Measurements from ENCODE around the gene CDC25B. TPM values are rescaled to one million over a fixed set of nuclear protein-coding genes. Genes with fewer than 3 reads are reported as not detected.

Gene CDC25B
- polyA plus RNA-seq (ENCODE audit: insufficient read length in 12 of 12), result 100 to 1,000 TPM in 1 of 12 donors, 10 to 100 TPM in 10, not detected in 1; 46.2 to 105 (median 85.4) TPM
- long read RNA-seq, donor 1, partial matches to known transcripts, result 0 of 3 reads
- long read RNA-seq, donor 1, other reads (novel, unspliced or antisense), result 0 of 3 reads
- long read RNA-seq, donor 2, transcript CDC25B-201 (16 exons, 3,597 nt), result major isoform, 12 of 19 reads
- long read RNA-seq, donor 2, partial matches to known transcripts, result 5 of 19 reads
- long read RNA-seq, donor 2, other reads (novel, unspliced or antisense), result 0 of 19 reads
- long read RNA-seq, donor 3, partial matches to known transcripts, result 0 of 3 reads
- long read RNA-seq, donor 3, other reads (novel, unspliced or antisense), result 0 of 3 reads
- long read RNA-seq, donor 4, partial matches to known transcripts, result 0 of 5 reads
- long read RNA-seq, donor 4, other reads (novel, unspliced or antisense), result 0 of 5 reads
- long read RNA-seq, donor 5, transcript CDC25B-201 (16 exons, 3,597 nt), result major isoform, 10 of 22 reads
- long read RNA-seq, donor 5, partial matches to known transcripts, result 10 of 22 reads
- long read RNA-seq, donor 5, other reads (novel, unspliced or antisense), result 0 of 22 reads
- long read RNA-seq, donor 6, partial matches to known transcripts, result 0 of 3 reads
- long read RNA-seq, donor 6, other reads (novel, unspliced or antisense), result 0 of 3 reads
- long read RNA-seq, donor 7, partial matches to known transcripts, result 0 of 4 reads
- long read RNA-seq, donor 7, other reads (novel, unspliced or antisense), result 0 of 4 reads
- long read RNA-seq, donor 8, transcript CDC25B-201 (16 exons, 3,597 nt), result major isoform, 13 of 33 reads
- long read RNA-seq, donor 8, partial matches to known transcripts, result 20 of 33 reads
- long read RNA-seq, donor 8, other reads (novel, unspliced or antisense), result 0 of 33 reads
- long read RNA-seq, donor 9, partial matches to known transcripts, result 10 of 11 reads
- long read RNA-seq, donor 9, other reads (novel, unspliced or antisense), result 0 of 11 reads
- long read RNA-seq, donor 10, transcript CDC25B-201 (16 exons, 3,597 nt), result major isoform, 14 of 23 reads
- long read RNA-seq, donor 10, partial matches to known transcripts, result 5 of 23 reads
- long read RNA-seq, donor 10, other reads (novel, unspliced or antisense), result 0 of 23 reads
- long read RNA-seq, donor 11, transcript CDC25B-201 (16 exons, 3,597 nt), result major isoform, 15 of 16 reads
- long read RNA-seq, donor 11, partial matches to known transcripts, result 0 of 16 reads
- long read RNA-seq, donor 11, other reads (novel, unspliced or antisense), result 0 of 16 reads

DNA sequence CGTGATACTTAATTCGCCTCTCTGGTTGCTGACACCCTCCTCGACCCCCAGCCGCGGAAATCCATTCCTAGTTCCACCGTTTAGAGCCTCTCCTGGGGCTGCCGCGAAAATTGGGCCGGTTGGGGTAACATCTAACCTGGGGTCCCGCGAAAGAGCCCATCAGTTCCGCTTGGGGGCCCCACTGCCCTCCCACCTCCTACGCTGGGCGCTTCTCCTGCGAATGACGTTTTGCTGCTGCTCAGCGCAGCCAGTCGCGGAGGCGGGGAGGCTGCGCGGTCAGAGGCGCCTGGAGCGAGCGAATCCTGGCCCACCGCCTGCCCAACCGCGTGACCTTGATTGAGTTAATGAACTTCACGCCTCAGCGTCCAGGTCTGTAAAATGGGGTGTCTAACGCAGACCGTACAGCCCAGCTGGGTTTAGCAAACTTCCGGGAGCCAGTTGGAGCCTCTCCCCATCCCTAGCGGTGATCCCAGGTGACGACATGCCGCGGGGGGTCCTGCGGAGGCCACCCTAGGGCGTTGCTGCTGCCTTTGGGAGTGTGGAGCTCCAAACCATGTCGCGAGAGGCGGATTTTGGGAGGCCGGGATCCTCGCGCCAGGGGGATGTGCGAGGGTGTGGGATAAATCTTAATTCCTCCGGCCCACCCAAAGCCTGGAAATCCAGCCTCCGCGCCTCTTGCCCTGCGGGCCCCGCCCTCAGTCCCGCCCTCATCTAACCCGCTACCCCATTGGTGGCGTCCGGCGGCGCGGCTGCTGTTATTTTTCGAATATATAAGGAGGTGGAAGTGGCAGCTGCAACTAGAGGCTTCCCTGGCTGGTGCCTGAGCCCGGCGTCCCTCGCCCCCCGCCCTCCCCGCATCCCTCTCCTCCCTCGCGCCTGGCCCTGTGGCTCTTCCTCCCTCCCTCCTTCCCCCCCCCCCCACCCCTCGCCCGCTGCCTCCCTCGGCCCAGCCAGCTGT lies at the start of gene CDC25B:
Gene CDC25B, plus strand, starts transcription at position 800 of the 958 bp plus-strand sequence. CDS start 222 bp downstream, outside the sequence.
- peak; percentile 95 for DNase-seq

DNA sequence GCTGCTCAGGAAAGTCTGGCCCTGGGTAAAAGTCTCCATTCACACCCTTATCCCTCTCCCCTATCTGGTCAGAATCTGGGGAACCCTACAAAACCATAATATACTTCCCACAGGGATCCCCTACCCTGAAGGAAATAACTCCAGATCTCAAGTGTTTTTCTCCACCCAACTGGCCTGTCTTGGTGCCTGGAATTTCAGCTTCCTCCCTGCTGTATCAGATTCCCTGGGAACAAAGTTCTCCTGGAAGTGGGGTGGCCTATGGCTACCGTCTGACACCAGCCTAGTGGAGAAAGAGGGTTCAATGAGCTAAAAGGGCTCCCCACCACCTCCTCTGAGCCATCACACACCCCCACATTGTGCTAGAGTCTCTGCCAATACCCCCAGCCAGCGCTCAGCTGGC lies 48.6 kb upstream of the CDC25B start:
- DNase-seq, result no peak

DNA sequence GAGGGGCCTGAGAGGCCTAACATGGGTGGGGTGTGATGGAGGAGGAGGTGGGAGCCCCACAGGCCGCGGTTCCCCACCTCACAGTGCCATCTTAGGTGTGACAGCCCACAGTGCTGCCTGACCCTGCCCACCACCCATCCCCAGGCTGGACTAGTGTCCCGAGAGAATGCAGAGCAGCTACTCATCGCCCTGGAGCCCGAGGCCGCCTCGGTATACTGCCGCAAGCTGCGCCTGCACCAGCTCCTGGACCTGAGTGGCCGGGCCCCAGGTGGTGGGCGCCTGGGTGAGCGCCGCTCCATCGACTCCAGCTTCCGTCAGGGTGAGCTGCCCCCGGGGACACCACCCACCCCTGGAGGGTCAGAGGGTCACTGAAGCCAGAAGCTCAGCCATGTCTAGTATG lies 48.0 kb upstream of the CDC25B start:
- DNase-seq, result no peak

DNA sequence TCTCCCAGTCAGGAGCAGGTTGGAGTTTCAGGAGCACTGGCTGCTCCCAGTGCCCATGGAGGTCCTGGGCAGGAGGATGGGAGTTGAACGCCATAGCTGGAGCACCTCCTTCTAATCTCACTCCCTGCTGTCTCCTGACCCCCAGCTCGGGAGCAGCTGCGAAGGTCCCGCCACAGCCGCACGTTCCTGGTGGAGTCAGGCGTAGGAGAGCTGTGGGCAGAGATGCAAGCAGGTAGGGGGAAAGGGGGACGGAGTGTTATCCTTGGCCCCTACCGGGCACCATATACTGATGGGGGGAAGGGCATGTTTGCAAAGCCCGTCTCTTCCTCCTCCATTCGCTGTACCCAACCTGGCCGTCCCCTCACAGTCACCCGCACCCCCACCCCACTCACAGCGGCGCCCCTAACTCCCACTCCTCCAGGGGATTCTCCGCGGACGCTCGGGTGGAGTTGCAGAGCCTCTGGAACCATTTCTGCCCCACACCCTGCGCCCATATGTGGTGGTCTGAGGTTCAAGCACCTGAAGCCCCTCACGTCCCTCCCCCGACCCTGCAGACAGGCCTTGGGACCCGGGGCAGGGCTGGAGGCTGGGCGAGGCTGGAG lies 46.9 kb upstream of the CDC25B start:
- DNase-seq, result no peak

DNA sequence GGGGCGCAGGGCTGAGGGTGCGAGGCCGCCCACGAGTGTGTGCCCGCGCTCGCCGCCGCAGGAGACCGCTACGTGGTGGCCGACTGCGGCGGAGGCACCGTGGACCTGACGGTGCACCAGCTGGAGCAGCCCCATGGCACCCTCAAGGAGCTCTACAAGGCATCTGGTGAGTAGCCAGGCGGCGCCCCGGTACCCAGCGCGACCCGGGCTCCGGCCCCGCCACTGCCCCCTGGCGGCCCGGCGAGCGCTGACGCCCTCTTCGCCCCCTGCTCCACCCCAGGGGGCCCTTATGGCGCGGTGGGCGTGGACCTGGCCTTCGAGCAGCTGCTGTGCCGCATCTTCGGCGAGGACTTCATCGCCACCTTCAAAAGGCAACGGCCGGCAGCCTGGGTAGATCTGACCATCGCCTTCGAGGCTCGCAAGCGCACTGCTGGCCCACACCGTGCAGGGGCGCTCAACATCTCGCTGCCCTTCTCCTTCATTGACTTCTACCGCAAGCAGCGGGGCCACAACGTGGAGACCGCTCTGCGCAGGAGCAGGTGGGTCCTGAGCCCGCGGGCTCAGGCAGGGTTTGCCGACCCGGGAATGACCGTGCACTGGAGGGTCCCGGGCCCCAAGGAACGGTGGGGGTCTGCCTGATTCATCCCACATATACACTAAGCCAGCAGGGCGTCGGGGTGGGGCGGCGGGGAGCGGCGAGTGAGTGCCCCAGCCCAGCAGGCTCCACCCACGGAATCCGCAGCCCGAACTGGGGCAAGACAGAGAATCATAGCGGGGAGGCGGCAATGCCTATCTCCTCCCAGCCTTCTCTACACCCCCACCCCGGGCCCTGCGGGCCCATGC lies 46.2 kb upstream of the CDC25B start:
- no peak for DNase-seq

DNA sequence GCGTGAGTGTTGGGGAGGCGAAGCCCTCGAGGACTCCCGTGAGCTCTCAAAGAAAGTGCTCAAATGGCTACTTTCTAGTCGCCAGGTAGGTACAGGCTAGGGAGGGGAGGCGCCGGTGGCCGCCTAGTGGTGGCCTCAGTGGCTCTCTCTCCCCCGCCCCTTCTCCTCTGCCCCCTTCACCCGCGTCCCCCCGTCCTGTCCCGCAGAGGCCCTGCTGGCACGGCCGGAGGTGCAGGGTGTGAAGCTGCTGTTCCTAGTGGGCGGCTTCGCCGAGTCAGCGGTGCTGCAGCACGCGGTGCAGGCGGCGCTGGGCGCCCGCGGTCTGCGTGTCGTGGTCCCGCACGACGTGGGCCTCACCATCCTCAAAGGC lies 44.8 kb upstream of the CDC25B start:
- no peak for DNase-seq

DNA sequence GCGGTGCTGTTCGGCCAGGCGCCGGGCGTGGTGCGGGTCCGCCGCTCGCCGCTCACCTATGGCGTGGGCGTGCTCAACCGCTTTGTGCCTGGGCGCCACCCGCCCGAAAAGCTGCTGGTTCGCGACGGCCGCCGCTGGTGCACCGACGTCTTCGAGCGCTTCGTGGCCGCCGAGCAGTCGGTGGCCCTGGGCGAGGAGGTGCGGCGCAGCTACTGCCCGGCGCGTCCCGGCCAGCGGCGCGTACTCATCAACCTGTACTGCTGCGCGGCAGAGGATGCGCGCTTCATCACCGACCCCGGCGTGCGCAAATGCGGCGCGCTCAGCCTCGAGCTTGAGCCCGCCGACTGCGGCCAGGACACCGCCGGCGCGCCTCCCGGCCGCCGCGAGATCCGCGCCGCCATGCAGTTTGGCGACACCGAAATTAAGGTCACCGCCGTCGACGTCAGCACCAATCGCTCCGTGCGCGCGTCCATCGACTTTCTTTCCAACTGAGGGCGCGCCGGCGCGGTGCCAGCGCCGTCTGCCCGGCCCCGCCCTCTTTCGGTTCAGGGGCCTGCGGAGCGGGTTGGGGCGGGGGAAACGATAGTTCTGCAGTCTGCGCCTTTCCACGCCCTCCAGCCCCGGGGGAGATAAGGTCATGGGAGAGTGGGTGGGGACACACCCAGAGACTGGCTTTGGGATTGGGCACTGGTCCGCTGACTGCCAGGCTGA lies 44.3 kb upstream of the CDC25B start:
- DNase-seq, result no peak

DNA sequence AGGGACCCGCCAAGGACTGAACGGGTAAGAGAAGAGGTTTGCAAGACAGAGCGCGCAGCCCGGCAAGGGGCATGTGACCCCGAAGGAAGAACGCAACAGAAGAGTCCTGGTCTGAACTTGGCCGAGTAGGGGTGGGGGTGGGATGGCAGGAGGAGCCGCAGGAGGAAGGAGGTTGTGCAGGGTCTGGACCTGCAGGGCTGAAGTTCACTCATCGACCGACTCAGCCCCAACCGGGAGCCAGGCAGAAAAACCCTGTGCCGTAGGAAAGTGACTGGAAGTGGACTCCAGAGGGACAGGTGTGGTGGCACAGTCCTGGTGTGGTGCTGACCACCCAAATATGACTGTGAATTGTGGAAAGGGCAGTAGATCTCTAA lies 43.7 kb upstream of the CDC25B start:
- DNase-seq, result no peak

DNA sequence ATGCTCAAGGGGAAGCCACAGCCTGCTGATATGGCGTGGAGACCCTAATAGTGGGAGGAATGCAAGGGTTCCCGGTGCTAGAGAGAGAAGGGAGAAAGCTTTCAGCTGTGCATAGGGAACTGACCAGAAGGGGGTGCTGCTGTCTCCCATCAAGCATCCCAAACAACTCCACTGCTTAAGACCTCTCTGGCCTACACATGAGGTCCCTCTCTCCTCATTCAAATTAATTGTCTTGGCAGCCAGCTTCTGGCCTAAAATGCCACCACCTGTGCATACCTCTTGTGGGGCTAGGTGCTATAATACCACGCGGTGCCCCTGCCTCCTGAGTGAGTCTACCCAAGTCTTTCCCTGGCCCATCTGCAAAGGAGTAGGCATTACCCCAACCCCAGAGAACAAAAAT lies 43.0 kb upstream of the CDC25B start:
- DNase-seq, result peak; percentile 78

DNA sequence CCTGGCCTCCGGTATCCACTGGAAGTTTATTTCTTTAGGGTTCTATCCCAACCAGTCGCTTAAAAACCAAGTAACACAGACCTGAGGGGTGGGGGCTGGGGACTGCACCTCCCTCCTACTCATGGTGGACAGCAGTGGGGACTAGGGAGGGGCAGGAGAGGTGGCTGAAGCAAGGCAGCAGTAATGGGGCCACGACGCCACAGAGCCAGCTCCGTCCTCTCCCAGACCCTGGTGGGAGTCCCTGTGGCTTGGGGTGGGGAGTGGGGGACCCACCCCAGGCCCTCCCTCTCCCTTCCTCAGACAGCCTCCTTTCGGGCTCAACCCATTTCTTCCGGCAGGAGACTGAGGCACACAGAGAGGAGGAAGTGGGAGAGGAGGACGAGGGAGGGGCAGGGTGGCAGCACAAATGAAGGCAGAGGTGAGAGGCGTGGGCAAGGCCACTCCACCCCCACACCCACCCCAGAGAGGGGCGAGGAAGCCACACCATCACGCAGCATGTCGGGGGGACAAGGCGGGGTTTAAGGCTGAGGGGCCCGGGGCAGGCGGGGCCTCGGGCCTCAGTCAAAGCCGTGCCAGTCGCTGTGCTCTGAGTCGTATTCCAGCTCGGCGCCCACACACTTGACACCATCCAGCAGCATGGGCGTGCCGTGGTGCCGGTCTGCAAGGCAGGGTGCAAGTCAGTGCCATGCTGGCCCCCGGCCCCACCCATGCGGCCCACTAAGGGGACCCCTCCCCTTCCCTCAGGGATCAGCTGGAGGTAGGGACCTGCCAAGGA lies 42.4 kb upstream of the CDC25B start:
- no peak for DNase-seq

DNA sequence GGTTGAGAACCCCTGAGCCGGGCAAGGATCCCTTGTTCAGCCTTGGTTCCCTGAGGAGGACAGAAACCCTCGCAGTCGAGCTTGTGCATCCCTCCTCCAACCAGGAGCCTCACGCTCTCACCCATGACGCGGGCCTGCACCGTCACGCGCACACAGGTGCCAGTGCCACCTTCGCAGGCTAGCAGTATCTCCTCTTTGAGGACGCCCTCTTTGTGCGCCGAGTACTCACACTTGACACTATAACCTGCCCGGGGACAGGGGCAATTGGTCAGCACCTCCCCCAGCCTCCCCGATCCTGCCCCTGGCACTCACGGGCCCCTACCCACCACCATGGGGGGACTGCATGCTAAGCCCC lies 41.9 kb upstream of the CDC25B start:
- no peak for DNase-seq

DNA sequence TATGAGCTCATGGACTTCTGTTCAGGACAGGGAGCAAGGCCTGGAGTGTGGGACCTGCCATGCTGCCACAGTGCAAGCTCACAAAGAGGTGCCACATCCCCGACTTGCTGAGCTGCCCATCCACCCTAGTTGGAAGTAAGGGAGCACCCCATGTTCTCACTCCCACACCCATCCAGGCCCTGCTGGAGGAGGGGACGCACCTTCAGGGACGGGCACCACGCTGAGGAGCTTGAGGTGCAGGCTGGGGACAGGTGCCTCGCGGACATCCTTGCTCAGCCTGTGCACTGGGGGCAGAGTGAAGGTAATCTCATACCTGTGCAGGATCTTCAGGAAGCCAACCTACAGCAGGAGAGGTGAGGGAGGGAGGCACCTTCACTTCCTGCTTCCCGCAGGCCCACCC lies 40.8 kb upstream of the CDC25B start:
- no peak for DNase-seq

DNA sequence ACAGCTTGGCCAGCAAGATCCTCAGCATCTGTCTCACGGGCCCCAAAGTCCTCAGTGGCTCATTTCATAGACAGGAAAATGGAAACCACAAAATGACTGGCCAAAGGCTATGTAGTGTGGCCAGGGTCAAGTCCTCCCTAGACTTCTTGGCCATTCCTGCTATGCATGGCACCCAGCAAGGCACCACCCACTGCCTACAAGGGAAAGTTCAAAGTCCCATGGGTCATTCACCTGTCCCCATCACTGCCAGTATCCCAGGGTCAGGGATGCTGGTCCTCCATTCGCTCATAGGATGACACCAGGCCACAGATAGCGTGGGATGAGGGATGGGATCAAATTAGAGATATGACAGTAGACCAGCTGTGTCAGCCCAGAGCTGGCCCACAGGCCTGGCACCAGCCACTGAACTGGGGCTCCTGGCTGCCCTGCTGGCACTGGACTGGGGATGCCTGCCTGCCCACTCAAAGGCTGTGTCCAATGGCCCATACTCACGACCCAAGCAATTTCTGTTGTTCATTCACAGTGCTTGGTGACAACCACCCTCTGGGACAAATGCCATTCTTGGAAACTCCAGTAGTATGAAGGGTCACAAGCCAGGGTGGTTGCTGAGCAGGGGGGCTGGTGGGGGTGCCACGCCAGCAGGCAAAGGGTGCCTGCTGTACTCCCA lies 40.2 kb upstream of the CDC25B start:
- DNase-seq, result no peak

DNA sequence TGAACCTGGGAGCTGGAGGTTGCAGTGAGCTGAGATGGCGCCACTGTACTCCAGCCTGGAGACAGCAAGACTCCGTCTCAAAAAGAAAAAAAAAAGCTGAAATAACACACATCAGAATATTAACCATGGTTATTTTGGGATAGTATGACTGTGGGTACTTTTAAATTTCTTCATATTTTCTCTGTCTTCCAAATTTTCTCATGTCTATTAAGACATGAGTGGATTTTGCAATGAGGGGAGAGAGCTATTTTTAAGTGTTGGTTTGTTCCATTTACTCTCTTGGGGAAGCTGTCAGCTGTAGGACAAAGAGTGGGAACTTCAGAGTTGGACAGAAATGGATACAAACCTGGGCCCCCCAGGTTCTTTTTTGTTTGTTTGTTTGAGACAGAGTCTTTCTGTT lies 38.8 kb upstream of the CDC25B start:
- DNase-seq, result no peak

DNA sequence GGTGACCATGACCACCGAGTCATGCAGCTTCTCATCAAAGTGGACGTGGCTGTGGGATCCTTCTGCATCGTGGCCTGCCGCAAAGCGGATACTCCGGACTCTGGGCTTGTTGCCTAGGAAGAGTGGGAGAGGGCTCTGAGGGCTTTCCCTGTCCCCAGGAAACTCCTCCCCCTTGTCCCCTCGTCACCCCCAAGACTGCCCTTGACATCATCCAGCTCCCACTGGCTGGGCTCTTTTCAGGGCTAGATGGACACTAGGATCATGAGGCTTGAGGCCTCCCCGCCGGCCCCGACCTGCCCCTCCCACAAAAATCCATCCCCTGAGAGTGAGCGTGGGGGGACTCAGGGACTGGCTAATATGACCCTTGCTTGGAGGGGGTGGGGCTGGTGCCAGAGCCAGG lies 37.5 kb upstream of the CDC25B start:
- DNase-seq, result no peak

DNA sequence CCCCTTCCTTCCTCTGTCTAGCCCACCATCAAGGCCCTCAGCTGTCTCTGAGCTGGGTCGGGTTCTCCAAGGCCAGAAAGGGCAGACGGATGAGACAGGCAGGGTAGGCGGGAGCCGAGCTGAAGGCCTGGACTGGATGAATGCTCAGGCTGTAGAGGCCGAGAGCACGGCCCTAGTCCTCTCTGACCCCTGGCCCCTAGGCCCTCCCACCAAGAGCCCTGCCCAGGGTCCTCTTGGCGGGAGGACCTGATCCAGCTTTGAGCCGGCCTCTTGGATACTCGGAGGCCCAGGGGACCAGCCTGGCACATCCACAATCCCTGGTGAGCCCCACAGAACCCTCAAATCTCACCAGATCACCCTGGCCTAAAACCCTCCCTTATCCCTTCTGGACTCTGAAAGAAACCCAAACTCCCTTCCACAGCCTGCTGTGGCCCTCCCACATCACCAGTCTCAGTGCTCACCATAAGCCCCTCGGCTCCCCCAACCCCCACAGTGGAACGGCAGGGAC lies 36.7 kb upstream of the CDC25B start:
- DNase-seq, result no peak

DNA sequence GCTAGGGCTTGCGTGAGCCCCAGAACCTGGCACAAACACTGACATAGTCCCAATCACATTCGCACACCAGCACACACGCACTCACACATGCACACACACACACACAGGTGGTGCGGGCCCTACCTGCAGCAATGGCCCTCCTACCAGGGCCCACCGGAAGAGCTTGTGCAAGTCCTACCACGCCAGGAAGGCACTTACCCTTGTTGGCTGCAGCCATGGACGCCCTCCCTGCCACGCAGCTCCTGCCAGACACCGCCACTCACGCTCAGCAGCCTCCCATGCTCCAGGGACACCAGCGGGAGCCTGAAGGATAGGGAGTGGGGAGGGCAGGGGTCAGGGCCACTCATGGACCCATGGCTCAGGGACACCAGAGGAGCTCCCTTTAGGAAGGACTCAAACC lies 36.2 kb upstream of the CDC25B start:
- DNase-seq, result no peak
